Karpas-422 (cell line): ENCODE data around the gene LNX2. TPM values are rescaled to one million over a fixed set of nuclear protein-coding genes. Genes with fewer than 3 reads are reported as not detected.

ENCODE experiments used
- DNase-seq: peaks from one replicate; pipeline ENCODE4 v3.0.0-alpha.2; 2015
- H2AFZ ChIP-seq: fragments of 200-600 bp; sonication (generic); 2 replicates; pipeline ENCODE4 v1.6.1; 2014; ENCODE audit warnings: antibody characterized with exemption, low read length, mixed read lengths
- H3K27ac ChIP-seq: fragments of 200-600 bp; sonication (generic); 2 replicates; pipeline ENCODE4 v1.5.1; 2014; ENCODE audit warnings: mild to moderate bottlenecking, low read length, moderate library complexity
- H3K27me3 ChIP-seq: fragments of 200-600 bp; sonication (generic); 2 replicates; pipeline ENCODE4 v1.6.1; 2014; ENCODE audit warnings: low read length, mixed read lengths
- H3K36me3 ChIP-seq: fragments of 200-600 bp; sonication (generic); 2 replicates; pipeline ENCODE4 v1.6.1; 2014; ENCODE audit warnings: low read length, mixed read lengths; ENCODE audit not compliant: insufficient read depth
- H3K4me1 ChIP-seq: fragments of 200-600 bp; sonication (generic); 2 replicates; pipeline ENCODE4 v1.6.1; 2014; ENCODE audit warnings: mild to moderate bottlenecking, low read length, mixed read lengths
- H3K4me2 ChIP-seq: fragments of 200-600 bp; sonication (generic); 2 replicates; pipeline ENCODE4 v1.6.1; 2014; ENCODE audit warnings: low read length, low read depth, mild to moderate bottlenecking; ENCODE audit not compliant: poor library complexity, severe bottlenecking
- H3K4me3 ChIP-seq: fragments of 200-600 bp; sonication (generic); 2 replicates; pipeline ENCODE4 v1.5.1; 2014; ENCODE audit warnings: mild to moderate bottlenecking, antibody characterized with exemption, low read length, mixed read lengths
- H3K79me2 ChIP-seq: fragments of 200-600 bp; sonication (generic); 2 replicates; pipeline ENCODE4 v1.6.1; 2014; ENCODE audit warnings: mild to moderate bottlenecking, low read length, mixed read lengths
- H3K9ac ChIP-seq: fragments of 200-600 bp; sonication (generic); 2 replicates; pipeline ENCODE4 v1.6.0; 2014; ENCODE audit warnings: low read length
- H3K9me2 ChIP-seq: fragments of 200-600 bp; sonication (generic), shearing (Covaris generic); replicated peaks from 2 replicates; pipeline ENCODE4 v1.6.0; 2014; ENCODE audit warnings: mild to moderate bottlenecking, low read length, moderate library complexity; ENCODE audit not compliant: insufficient read depth
- H3K9me3 ChIP-seq: fragments of 300-700, 200-600 bp; sonication (generic); 2 replicates; pipeline ENCODE4 v1.6.1; 2014; ENCODE audit warnings: low read length, mixed read lengths
- H4K20me1 ChIP-seq: fragments of 200-600 bp; sonication (generic); 2 replicates; pipeline ENCODE4 v1.6.1; 2014; ENCODE audit warnings: mild to moderate bottlenecking, antibody characterized with exemption, low read length, low read depth; ENCODE audit not compliant: insufficient read depth
- total RNA-seq: library from RNA; depleted of rRNA; stranded (reverse); fragments of >200 nt; shearing (Covaris generic); gene quantifications from 2 replicates; pipeline ENCODE4 v1.2.3, GENCODE V29; 2014; ENCODE audit warnings: low replicate concordance

Gene LNX2
- total RNA-seq, 1 experiment from 2014 or later = 5.4 TPM

DNA sequence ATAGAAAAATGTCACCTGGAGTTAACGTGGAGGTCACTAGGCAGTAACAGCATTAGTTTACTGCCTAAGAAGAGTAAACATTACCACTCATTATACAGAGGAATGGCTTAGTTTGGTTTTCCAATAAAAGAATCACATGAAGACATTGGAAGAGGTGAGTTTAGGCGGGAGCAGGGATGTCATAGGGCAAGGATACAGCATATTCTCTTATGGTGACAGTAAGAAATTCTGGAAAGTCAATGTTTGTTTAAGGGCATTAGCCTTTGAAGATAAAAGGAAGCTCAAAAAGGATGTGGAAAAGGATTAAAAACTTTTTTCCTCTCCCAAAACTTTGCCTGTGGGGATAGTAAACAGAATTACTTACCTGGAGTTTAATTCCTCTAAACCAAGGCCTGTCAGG lies 5.5 kb upstream of the LNX2 start:
- Histone ChIP-seq H3K4me2 (no peak overlapping the region), H3K27me3 (no peaks in the 10 kb centered on the region), H3K9ac (no peak overlapping the region), H3K27ac (no peak overlapping the region), H3K4me3 (no peak overlapping the region), H4K20me1 (peaks cover 16% of the 10 kb centered on the region), H3K36me3 (peaks cover 31% of the 10 kb centered on the region), H3K9me2 (no peaks in the 10 kb centered on the region), H3K79me2 (peaks cover 90% of the 10 kb centered on the region), H2AFZ (no peak overlapping the region), H3K9me3 (no peaks in the 10 kb centered on the region), H3K4me1 (peaks cover 29% of the 10 kb centered on the region)
- no peak for DNase-seq

DNA sequence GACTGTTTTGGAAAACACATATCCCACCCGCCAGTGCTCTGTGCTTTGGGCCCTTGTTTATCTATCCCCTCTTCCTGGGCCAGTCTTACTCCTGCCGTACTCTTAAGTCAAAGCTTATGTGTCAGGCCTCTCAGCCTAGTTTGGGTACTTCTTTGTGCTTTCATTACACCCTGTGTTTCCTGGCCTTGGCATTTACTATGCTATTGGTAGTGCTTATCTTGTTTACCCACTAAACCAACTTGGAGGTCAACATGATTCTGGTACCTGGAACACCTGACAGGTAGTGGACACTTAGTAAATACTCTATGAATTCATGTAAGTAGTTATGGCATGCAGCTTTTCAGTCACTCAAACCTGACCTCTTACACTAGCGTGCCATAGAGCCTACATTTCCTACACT lies 3.7 kb upstream of the LNX2 start:
- H3K27me3 ChIP-seq = no peaks in the 10 kb centered on the region
- peak overlapping the region; percentile 91 for H3K4me2 ChIP-seq
- H3K27ac ChIP-seq = no peak overlapping the region
- H2AFZ ChIP-seq = no peak overlapping the region
- H3K9me3 ChIP-seq = no peaks in the 10 kb centered on the region
- H3K4me1 ChIP-seq = peaks cover 36% of the 10 kb centered on the region
- no peak for DNase-seq
- no peaks in the 10 kb centered on the region for H3K9me2 ChIP-seq
- H3K79me2 ChIP-seq = peaks cover 76% of the 10 kb centered on the region
- H3K9ac ChIP-seq = no peak overlapping the region
- no peak overlapping the region for H3K4me3 ChIP-seq
- peaks cover 31% of the 10 kb centered on the region for H3K36me3 ChIP-seq
- peaks cover 12% of the 10 kb centered on the region for H4K20me1 ChIP-seq

DNA sequence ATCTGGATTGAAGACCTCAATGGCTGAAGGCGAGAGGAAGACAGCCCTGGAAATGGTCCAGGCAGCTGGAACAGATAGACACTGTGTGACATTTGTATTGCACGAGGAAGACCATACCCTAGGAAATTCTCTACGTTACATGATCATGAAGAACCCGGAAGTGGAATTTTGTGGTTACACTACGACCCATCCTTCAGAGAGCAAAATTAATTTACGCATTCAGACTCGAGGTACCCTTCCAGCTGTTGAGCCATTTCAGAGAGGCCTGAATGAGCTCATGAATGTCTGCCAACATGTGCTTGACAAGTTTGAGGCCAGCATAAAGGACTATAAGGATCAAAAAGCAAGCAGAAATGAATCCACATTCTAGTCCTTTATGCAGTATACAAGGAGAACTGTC lies 2.6 kb upstream of the LNX2 start:
- Histone ChIP-seq H3K4me1 (peaks cover 39% of the 10 kb centered on the region), H3K79me2 (peaks cover 75% of the 10 kb centered on the region), H3K27me3 (no peaks in the 10 kb centered on the region), H3K9me3 (no peaks in the 10 kb centered on the region), H2AFZ (no peak overlapping the region), H3K27ac (peak overlapping the region; percentile 38; the same call in 1 of the 2 replicates), H3K9me2 (no peaks in the 10 kb centered on the region), H3K36me3 (peaks cover 27% of the 10 kb centered on the region), H4K20me1 (peaks cover 20% of the 10 kb centered on the region), H3K9ac (peak overlapping the region; percentile 95; the same call in 1 of the 2 replicates), H3K4me2 (peak overlapping the region; percentile 91), H3K4me3 (peak overlapping the region; percentile 93)
- no peak for DNase-seq

GRCh38 chr13:27622102-27622820 lies 1.9 kb upstream of the LNX2 start:
- H3K4me2 ChIP-seq = peak overlapping the region; percentile 91
- peaks cover 69% of the 10 kb centered on the region for H3K79me2 ChIP-seq
- no peaks in the 10 kb centered on the region for H3K9me2 ChIP-seq
- no peaks in the 10 kb centered on the region for H3K27me3 ChIP-seq
- peaks cover 25% of the 10 kb centered on the region for H4K20me1 ChIP-seq
- peak overlapping the region; percentile 93 for H3K4me3 ChIP-seq
- H3K36me3 ChIP-seq = peaks cover 26% of the 10 kb centered on the region
- peak overlapping the region; percentile 31; the same call in 1 of the 2 replicates for H2AFZ ChIP-seq
- H3K9me3 ChIP-seq = no peaks in the 10 kb centered on the region
- peak overlapping the region; percentile 95 for H3K9ac ChIP-seq
- peak overlapping the region; percentile 38 for H3K27ac ChIP-seq
- DNase-seq = no peak
- H3K4me1 ChIP-seq = peaks cover 39% of the 10 kb centered on the region

- Histone ChIP-seq H3K9ac (peak within 1 kb of the TSS; percentile 95), H3K4me3 (peak within 1 kb of the TSS; percentile 93), H3K36me3 (peaks cover 26% of the 10 kb centered on the region), H2AFZ (peak within 1 kb of the TSS; percentile 31), H3K27ac (peak within 1 kb of the TSS; percentile 68), H4K20me1 (peaks cover 28% of the 10 kb centered on the region), H3K27me3 (no peaks in the 10 kb centered on the region), H3K9me2 (no peaks in the 10 kb centered on the region), H3K79me2 (peaks cover 62% of the 10 kb centered on the region), H3K4me2 (peak within 1 kb of the TSS; percentile 91), H3K9me3 (no peaks in the 10 kb centered on the region), H3K4me1 (peaks cover 39% of the 10 kb centered on the region)
- peak; percentile 94 for DNase-seq
Observed at GRCh38 chr13:27621366-27622101, 1.2 kb upstream of the LNX2 start, which contains the start of gene POLR1D. Gene POLR1D, plus strand, starts transcription at chr13:27621892. Its CDS starts 92 bp downstream, at chr13:27621984.

DNA sequence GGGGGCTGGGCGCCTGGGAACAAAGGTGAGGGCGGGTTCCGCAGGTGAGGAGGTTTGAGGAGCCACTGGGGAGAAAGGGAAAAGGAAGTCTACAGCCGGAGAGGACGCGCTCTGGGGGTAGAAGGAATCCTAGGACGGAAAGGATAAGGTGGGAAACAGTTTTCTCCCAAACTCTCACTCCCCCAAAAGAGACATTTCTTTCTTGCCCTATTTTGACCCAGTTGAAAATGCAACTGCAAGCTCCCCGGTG lies 712 bp upstream of the LNX2 start:
- Histone ChIP-seq H3K4me2 (peak overlapping the region; percentile 91), H3K9me3 (no peaks in the 10 kb centered on the region), H3K4me3 (peak overlapping the region; percentile 93), H3K27ac (peak overlapping the region; percentile 68), H3K27me3 (no peaks in the 10 kb centered on the region), H2AFZ (peak overlapping the region; percentile 22), H3K9me2 (no peaks in the 10 kb centered on the region), H4K20me1 (peaks cover 28% of the 10 kb centered on the region), H3K36me3 (peaks cover 26% of the 10 kb centered on the region), H3K9ac (peak overlapping the region; percentile 74), H3K79me2 (peaks cover 57% of the 10 kb centered on the region), H3K4me1 (peaks cover 39% of the 10 kb centered on the region)
- DNase-seq = no peak

- peak overlapping the region; percentile 52; the same call in 1 of the 2 replicates for H2AFZ ChIP-seq
- H3K27me3 ChIP-seq = no peaks in the 10 kb centered on the region
- H3K4me3 ChIP-seq = peak overlapping the region; percentile 93
- peaks cover 34% of the 10 kb centered on the region for H4K20me1 ChIP-seq
- H3K4me2 ChIP-seq = peak overlapping the region; percentile 94
- DNase-seq = peak; percentile 72
- no peaks in the 10 kb centered on the region for H3K9me3 ChIP-seq
- H3K4me1 ChIP-seq = peaks cover 36% of the 10 kb centered on the region
- H3K27ac ChIP-seq = no peak overlapping the region
- peaks cover 17% of the 10 kb centered on the region for H3K36me3 ChIP-seq
- no peaks in the 10 kb centered on the region for H3K9me2 ChIP-seq
- peak overlapping the region; percentile 76 for H3K9ac ChIP-seq
- H3K79me2 ChIP-seq = peaks cover 45% of the 10 kb centered on the region
Observed at GRCh38 chr13:27619728-27620376, 477 bp downstream of the LNX2 start.
